ENCODE measurements around the gene DENND1A.
A peak's percentile ranks its signal among the peaks of the same experiment; 100 is the strongest.

The DENND1A gene

DNA sequence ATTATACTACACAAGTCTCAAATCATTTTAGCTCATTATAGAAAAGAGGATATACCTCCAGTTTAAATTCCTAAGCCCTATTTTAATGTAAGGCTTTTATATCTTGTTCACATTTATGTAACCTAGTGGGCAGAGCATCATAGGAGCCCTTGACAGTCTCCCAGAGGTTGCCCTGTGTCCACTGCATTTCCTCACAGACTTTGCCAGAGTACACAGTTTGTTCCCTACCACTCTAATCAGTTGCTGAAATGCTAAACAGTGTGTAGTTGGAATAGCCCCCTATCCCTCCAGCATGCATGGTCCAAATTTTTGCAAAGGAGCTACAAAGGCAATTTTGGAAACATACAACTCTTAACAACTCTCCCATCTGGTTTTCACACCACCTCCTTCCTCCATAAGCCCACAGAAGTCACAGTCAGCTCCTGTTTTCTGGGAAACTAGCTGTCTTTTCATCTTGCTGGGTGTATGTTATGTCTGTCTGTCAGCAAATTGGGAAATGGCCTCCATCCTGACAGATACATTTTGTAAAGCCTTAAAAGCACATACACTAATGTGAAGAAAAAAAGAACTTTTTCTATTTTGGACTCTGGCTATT is 212.2 kb downstream of the DENND1A start:
- no peak for DNase-seq

DNA sequence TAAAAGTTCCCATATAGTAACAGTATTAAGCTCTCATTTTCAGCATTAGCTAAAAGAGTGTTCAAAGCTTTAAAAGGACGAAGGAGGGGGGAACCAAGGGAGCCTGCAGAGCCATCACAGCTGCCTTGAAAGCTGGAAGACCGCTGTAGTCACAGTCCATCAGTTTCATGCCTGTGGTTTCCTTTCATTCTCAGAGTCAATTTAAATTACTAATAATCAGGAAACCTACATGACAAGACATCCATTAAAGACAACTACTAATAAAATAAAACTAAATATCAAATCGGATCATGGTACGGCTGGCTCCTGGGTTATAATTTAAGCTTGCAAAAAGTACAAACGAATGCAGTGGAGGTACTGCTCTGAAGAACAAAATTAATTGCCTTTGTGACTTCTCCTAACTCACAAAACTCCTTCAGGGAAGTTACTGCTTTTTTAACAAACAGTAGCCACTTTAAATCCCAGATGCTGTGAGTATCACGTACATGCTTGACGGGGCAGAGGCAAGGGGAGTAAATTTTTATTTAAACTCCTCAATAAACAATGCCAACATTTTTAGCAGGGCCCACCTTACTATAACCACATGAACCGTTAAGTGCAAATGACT is 213.5 kb downstream of the DENND1A start:
- no peak for DNase-seq

DNA sequence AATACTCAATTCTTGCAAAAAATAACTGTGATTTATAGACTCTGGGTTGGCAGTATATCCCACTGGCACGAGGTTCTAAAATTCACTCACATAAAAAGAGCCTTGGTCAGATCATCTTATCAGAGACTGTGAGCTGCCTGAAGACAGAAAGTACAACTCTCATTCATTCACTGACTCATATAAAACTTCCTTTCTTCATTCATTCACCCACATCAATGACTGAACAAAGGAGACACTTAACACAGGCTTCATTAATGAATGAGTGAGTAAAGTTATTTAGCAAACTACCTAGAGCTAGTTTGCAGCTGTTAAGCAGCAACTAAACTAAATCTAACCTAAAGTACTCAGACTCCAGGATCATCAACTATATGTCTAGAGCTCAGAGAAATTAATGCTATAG is 214.7 kb downstream of the DENND1A start:
- DNase-seq: no peak

DNA sequence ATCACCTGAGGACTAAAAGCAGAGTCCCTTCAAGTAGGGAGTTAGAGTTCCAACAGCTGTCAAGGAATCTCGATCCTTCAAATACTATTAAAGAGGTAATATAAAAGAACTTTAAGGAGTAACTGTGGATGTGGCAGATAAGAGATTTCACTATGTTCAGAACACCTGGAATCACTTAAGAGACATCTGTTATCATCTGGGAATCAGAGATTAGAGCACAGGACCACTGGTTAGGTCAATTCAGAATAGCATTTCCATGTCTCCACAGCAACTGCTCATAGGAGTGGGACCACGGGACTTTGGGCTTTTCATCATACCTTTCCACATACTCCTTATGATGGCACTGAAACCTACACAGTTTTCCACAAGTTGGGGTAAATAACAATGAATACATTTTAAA is 216.6 kb downstream of the DENND1A start:
- no peak for DNase-seq

DNA sequence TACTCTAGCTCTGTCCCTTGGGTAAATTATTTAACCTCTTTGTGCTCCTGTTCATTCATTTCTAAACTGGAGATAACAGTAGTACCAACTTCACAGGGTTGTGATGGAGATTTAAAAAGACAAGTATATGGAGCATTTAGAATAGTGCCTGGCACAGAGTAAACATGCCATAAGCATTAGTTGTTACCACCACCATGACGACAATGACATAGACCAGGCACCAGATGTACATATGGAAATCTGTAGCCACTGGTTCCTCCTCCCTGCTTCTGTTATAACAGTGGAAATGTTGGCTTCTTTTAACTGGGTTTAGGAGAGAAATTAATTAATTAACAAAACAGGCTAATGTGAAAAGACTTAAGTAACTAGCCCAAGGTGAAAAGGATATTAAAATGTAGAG is 217.5 kb downstream of the DENND1A start:
- DNase-seq: no peak

DNA sequence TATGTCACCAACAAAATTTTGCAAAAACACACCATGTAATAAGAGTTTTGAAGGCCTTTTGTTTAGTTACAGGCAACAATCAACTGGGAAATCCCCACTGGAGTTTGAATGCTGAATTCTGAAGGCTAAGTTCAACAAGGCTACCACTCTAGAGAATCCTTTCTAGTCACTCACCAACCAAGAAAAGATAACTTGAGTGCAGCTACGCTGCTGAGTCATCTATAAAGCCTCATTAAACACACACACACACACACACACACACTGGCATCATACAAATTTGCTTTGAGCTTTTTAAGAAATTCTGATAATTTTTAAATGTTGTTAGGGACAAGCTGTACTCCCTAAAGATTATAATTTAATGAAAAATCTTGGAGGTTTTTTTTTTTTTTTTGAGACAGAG is 219.6 kb downstream of the DENND1A start:
- DNase-seq: no peak

DNA sequence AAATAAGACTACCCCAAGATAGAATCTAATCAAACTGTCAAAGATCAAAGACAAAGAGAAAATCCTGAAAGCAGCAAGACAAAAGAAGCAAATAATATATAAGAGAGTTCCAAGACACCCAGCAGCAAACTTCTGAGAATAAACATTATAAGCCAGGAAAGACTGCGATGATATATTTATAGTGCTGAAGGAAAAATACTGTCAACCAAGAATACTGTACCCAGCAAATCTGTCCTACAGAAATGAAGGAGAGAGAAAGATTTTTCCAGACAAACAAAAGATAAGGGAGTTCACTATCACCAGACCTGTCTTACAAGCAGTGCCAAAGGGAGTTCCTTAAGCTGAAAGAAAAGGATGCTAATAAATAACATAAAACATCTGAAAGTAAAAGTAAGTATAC is 227.4 kb downstream of the DENND1A start:
- no peak for DNase-seq

DNA sequence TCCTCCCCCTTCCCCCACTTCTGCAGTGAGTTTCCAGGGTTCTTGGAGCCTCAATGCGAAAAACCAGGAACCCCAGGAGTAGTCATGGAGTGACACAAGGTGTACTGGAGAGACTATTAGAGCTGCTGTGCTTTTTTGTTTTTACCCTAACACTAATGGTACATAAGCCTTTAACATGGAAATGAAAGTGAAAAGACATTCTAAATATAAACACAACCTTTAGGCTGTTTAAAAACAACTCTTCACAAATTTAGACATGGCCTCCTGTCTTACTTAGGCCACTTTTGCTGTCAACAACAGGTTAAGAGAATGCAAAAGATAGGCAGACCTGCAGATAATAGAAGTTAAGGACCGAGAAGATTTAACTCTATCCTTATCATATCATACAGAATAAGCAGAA is 232.2 kb downstream of the DENND1A start:
- DNase-seq: no peak

DNA sequence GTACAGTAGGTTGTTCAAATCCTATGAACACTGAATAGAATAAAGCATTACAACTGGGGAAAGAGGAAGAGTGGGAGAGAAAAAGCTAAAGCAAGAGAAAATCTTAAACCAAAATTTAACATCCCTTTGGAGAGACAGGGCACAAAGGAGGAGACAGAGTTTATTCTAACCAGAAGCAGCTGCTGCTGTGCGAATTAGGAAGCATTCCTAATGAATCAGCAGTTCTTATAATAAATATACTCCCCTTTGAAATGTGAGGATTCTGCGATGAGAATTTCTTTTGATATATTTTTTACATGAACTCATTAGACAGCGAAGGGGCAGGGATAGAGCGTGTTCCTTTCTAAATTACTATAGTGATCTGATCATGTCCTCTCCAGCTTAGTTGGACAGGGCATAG is 233.4 kb downstream of the DENND1A start:
- no peak for DNase-seq

DNA sequence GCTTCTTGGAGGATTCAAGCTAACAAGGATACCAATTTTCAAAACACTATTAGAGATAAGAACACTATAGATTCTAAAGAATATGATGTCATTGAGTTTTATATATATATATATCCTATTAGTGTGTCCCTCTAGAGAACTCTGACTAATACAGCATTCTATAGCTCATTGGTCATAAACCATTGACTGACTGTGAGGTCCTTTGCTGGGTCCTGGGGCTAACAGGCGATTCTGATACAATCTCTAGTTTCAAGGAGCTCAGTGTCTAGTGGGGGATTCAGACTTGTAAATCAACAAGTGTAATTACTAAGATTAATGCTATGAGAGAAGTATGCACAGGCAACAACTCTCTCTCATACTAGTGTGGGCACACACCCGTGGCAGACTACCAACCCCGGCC is 234.5 kb downstream of the DENND1A start:
- DNase-seq: no peak

DNA sequence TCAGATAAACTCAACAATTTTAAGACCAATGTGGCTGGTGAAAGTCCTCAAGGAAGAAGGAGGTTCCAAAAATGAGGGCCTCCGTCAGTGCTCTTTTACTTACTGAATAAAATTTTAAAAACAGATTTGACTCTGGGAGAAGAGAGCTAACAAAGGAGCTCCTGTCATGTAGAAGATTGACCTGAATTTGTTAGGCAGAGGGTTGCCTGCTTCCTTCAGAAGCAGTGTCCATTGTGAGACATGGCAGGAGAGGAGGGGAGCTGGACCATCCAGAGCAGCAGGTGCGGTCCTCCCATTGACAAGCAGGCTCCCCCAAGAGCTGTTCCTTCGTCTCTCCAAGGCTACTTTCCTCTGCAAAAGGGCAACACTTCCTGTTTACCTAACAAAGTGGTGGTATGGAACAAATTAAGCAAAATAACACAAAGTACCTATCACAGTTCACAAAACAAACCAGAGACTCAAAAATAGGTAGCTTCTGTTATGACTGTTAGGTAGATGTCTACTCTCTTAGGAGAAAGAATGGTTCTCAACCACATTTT is 238.1 kb downstream of the DENND1A start:
- DNase-seq: no peak

DNA sequence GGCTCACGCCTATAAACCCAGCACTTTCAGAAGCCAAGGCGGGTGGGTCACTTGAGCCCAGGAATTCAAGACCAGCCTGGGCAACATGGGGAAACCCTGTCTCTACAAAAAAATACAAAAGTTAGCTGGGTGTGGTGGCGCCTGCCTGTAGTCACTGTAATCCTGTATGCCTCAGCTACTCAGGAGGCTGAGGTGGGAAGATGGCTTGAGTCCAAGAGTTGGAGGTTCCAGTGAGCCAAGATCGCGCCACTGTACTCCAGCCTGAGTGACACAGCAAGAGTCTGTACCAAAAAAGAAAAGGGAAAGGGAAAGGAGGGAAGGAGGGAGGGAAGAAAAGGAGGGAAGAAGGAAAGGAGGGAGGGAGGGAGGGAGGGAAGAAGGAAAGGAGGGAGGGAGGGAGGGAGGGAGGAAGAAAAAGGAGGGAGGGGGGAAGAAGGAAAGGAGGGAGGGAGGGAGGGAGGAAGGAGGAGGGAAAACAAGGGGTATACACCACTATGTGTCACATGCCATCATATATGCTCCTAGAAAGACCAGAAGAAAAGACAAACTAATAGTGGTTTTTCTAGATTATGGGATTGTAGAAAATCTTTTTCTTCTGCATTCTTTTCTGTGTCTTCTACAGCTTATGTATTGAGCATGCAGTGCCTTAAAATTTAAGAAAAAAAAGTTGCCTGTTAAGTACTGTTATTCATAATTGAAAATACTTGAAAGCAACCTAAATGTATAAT is 240.1 kb downstream of the DENND1A start:
- no peak for DNase-seq

DNA sequence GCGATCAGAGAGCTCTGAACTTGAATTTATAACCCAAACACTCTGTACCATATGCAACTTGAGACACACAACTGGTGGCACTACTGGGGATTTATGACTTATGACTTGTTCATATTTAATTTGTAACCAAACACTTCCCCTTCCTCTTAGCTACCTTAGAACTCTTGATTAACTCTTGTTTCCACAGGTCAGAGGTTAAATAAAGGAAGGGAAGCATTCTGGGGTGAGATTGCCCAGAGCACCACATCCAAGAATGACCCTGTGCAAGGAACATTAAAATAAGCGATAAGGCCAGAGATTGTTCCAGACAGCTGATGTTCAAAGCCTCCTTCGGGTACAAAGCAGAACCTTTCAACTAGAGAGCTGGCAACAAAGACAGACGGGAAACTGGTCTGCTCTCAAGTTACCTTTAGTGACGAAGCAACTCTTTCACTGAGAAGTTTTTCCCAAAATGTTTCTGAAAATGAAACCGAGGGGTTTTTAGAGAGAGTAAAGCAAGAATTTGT is 242.6 kb downstream of the DENND1A start:
- DNase-seq: no peak

DNA sequence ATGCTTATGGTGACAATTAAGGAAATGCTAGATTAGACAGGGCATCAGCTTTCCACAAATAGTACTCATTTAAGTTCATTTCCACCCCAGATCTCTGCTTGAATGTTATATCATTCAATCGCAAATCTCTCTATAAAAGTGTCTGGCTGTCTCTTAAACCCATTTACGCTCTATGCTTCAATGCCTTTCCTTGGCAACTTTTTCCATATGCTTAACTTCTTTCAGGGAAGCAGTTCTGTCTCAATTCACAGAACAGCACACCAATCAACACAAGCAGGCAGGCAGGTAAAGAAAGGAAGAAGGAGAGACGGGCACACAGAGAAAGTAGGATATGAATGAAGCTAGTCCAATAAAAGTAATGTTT is 243.1 kb downstream of the DENND1A start:
- DNase-seq: no peak

DNA sequence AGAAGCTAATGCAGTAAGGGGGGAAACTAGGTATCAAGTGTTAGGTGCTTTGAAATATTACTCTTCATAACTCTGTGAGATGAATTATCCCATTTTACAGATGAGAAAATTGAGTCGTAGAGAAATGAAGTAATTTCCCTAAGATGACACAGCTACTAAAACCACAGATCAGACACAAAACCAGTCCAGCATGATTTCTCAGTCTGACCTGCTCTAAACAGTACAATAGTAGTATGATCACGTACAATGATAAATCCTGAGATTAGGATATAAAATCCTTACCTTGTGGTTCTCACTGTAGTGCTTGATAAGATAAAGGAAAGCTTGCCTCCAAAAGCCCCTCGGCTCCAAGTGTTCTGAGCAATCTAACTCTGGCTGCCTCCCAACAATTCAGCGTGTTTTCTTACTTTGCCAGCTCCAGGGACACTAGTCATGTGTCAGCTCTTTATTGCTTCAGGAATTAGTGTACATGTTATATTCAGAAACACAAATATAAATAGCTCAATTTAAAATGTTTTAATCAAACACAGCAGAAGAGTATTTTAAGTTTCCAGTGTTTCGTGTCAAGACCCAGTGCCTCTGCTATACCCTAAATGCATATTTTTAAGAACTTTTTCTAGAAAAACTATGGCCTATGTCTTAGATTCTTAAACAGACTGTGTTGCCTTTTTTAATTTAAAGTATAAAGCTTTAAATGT is 243.6 kb downstream of the DENND1A start:
- no peak for DNase-seq

DNA sequence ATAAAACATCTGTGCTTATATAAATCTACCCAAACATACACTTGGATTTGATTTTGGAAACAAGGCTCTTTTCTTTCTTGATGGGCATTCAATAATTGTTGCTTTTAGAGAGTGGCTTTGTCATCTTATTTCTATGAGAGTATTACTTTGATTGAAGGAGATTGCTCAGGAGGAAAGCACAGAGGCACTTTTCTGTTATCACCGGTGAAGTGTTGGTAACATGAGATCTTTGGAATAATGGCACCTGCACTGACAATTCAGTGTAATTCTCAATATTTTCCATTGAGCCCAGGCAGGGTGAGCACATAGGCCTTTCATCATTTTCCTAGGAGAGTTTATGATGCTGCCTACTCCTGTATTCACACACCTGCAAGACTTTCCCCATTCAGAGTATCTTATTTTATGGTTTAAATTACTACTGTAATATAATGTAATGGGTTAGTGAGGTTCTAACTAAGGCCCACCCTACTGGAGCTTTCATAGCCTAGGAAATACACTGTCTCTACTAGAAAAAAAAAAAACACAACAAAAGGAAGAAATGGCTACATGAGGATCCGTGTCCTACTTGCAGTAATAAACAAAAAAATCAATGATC is 244.3 kb downstream of the DENND1A start:
- DNase-seq: no peak

DNA sequence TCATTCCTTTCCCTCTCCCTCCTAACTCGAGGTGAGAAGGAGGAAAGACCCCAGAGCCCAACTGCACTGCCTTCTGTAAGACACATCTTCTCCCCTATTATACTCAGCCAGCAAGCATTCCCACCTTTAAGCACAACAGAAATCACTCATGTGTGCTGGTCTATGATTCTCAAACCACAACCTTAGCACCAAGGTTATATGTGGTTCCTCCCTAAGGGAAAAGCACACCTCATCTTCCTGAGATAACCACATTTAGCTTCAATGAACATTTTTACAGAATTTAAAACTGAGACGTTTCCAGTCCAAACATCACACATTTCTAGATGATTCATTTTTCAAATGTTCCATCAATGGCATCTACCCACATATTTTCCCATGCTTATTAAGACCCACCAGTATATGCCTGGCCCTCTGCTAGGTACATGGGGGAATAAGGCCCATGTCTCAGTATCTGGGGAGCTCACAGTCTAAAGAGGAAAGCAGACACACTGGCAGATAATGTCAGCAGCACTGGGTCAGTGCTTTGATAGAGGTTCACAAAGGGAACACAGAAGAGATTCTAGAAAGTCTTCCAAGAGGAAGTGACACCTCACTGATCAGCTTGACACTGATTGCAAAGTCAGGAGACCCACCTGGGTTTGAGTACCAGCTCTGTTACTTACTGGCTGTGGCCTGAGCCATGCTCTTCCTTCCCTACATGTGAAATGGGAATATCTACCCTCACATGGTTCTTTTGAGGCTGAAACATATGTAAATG is 245.4 kb downstream of the DENND1A start:
- no peak for DNase-seq

DNA sequence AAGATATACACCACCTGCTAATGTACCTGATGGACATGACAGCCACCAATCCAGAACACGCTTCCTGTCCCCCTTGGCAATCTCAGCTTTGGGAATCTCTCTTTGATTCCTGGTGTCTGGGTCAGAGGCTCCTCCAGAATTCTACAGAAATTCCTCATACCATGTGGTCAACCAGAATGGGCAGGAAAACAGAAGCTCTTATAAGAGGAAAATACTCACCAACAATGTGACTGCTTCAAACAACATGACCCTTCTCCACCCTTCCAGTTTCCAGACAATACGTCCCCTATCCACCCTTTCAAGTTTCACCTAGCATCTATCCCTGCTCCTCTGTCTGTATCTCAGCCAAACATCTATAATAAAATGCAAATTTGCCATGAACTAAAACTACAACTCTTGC is 247.2 kb downstream of the DENND1A start:
- peak in 1 of 2 experiments; percentile 6 for DNase-seq

DNA sequence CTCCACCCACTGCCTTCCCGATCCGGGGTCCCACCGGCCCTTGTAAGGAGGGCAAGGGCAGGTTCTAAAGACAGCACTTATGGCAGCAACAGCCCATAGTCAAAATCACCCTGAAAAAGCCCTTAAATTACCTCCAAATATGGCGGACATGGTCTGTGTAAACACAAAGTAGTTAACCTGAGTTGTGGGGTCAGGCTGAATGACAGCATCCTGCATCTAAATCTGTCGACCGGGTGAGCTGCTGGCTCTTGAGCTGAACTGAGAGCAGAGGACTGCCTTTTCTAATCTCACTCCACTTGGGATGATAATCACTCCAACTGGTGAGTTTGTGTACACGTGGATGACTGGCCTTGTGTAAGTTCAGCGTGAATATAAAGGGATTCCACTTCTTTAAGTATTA is 249.6 kb downstream of the DENND1A start:
- no peak for DNase-seq

DNA sequence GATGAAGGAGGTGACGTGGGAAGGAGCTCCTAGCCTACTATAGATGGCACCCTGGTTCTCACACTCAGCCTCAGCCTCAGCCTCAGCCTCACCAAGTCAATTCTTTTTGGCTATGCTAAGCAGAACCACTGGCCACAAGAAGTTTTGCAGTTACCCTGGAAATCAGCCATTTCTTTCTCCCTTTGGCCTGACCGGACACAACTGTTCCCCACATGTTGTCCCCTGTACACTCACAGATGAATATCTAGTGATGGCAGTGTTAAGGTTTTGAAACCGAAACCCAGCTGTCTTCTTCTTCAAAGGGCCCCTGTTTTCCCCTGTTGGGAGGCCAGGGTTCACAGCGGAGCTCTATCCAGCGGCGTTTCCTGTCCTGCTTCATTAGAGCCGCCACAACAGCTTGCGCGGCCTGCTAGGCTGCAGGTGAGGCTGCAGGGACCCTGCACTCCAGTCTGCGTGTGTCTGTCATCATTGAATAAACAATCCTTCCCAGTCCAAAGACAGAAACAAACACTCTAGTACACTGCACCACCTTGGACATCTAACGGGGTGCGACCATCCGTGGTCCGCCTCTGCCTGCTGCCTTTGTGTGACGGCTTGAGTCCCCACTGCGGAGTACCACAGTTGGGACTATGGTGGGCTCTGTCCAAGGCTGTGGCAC is 250.5 kb downstream of the DENND1A start:
- no peak for DNase-seq

DNA sequence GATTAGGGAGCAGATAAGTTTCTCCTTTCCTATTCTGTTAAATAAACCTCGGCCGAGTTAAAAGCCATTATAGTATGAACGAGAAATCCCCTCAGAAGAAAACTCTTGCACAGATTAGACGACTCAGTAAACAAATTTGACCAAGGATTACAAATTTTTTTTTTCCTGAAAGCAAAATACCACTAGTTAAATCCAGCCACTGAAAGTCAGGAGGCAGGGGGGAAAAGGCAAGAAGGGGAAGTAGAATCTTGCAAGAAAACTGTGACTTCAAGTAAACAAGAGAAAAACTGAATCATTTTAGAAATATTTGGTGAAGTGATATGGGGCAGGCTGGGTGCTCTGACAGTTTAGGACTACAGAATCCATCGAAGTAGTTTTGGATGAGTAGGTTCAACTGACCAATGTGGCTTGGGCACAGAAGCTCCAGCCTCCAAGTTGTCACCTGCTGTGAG is 251.0 kb downstream of the DENND1A start:
- DNase-seq: no peak
